Measurements from ENCODE around the gene DTX4. TPM values are rescaled to one million over a fixed set of nuclear protein-coding genes. Genes with fewer than 3 reads are reported as not detected.
"Not testable (repeated sequence)": the region's sequence is repeated elsewhere in the genome, so short reads cannot be mapped to it uniquely, and the experiment has no call there.

The DTX4 gene
- total RNA-seq, result under 1 TPM; 0.13 to 0.16 TPM

DNA sequence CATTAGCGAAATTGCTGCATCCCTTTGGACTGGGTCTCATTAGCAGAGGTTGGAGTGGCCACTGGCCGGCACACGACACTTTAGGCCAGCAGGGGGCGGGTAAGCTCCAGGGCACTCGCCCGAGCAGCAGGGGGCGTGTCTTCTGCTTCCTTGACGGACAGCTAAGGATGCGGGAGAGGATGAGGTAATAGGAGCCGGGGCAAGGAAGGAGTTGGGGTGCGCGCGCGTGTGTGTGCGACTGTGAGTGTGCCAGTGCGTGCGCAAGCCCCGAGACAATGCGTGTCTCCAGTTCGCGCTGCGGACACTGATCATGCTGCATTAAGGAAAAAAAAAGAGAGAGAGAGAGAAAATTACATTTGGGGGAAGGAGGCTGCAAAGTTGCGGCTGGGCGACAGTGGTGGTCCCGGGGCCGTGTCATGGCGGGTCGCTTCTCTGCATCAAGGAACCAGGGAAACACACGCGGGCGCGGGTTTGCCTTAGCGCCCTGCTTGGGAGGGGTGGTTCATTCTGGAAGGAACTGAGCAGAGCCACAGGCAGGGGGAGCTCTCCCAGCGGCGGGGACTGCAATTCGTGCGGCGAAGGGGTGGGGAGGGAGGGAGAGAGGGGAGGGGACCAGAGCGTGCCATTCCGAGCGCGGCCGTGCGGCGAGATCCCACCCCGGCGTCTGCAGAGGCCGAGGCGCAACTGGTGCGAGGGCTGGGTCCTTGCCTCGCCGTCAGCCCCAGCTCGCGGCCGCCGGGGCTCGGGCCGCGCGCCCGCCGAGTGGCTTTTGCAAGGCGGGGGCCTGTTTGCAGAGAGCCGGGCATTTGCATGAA lies at the start of gene DTX4:
DTX4 (plus strand) TSS at position 625 of the 815 bp plus-strand sequence. CDS start 464 bp downstream, outside the sequence.
- H3K9me3 Mint-ChIP-seq, result no peaks in the 10 kb centered on the region
- peak; percentile 88 for ATAC-seq (replicated peaks)

GRCh38 chr11:59135648-59136461 lies 36.1 kb upstream of the DTX4 start:
- Mint-ChIP-seq H3K9me3 (no peaks in the 10 kb centered on the region), H3K27me3 (no peaks in the 10 kb centered on the region), H3K27ac (peak overlapping the region; percentile 15), H3K4me1 (peaks cover 5% of the 10 kb centered on the region), H3K36me3 (ENCODE audit: low read depth) (peaks cover 52% of the 10 kb centered on the region), H3K4me3 (peak overlapping the region; percentile 35)
- peak; percentile 100 for ATAC-seq (replicated peaks)

More for the DNA sequence above, at the start of gene DTX4:
- Mint-ChIP-seq H3K4me3 (peak within 1 kb of the TSS; percentile 79), H3K4me1 (peaks cover 10% of the 10 kb centered on the region), H3K27ac (no peak within 1 kb of the TSS), H3K27me3 (peaks cover 7% of the 10 kb centered on the region), H3K36me3 (ENCODE audit: low read depth) (no peaks in the 10 kb centered on the region)

GRCh38 chr11:59136551-59136950 lies 35.4 kb upstream of the DTX4 start:
- not testable (repeated sequence) for H3K4me3 Mint-ChIP-seq; ATAC-seq (replicated peaks)
- peaks cover 45% of the 10 kb centered on the region for H3K36me3 Mint-ChIP-seq (ENCODE audit: low read depth)

GRCh38 chr11:59137190-59137589 lies 34.7 kb upstream of the DTX4 start:
- Mint-ChIP-seq H3K9me3 (no peaks in the 10 kb centered on the region), H3K4me3 (no peak overlapping the region)

More at GRCh38 chr11:59136551-59136950, 35.4 kb upstream of the DTX4 start:
- not testable (repeated sequence) for H3K27ac Mint-ChIP-seq, H3K4me1 Mint-ChIP-seq, H3K9me3 Mint-ChIP-seq, H3K27me3 Mint-ChIP-seq

GRCh38 chr11:59138643-59139042 lies 33.3 kb upstream of the DTX4 start:
- Mint-ChIP-seq H3K27me3 (no peaks in the 10 kb centered on the region), H3K4me3 (no peak overlapping the region), H3K27ac (no peak overlapping the region), H3K9me3 (no peaks in the 10 kb centered on the region), H3K36me3 (ENCODE audit: low read depth) (peaks cover 24% of the 10 kb centered on the region), H3K4me1 (peaks cover 20% of the 10 kb centered on the region)
- no peak for ATAC-seq (replicated peaks)

More at GRCh38 chr11:59137190-59137589, 34.7 kb upstream of the DTX4 start:
- Mint-ChIP-seq H3K4me1 (peaks cover 10% of the 10 kb centered on the region), H3K36me3 (ENCODE audit: low read depth) (peaks cover 39% of the 10 kb centered on the region), H3K27me3 (no peaks in the 10 kb centered on the region), H3K27ac (no peak overlapping the region)
- no peak for ATAC-seq (replicated peaks)

DNA sequence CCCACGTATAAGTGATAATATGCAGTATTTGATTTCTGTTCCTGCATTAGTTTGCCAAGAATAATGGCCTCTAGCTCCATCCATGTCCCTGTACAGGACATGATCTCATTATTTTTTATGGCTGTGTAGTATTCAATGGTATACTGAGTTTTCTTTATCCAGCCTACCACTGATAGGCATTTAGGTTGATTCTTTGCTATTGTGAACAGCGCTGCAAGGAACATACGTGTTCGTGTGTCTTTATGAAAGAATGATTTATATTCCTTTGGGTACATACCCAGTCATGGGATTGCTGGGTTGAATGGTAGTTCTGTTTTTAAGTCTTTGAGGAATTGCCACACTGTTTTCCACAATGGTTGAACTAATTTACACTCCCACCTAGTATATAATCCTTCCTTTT lies 30.7 kb upstream of the DTX4 start:
- peaks cover 33% of the 10 kb centered on the region for H3K36me3 Mint-ChIP-seq (ENCODE audit: low read depth)
- no peaks in the 10 kb centered on the region for H3K9me3 Mint-ChIP-seq
- H3K4me3 Mint-ChIP-seq, result peak overlapping the region; percentile 96
- H3K27me3 Mint-ChIP-seq, result no peaks in the 10 kb centered on the region
- ATAC-seq (replicated peaks), result no peak
- H3K27ac Mint-ChIP-seq, result peak overlapping the region; percentile 91
- H3K4me1 Mint-ChIP-seq, result peaks cover 20% of the 10 kb centered on the region

DNA sequence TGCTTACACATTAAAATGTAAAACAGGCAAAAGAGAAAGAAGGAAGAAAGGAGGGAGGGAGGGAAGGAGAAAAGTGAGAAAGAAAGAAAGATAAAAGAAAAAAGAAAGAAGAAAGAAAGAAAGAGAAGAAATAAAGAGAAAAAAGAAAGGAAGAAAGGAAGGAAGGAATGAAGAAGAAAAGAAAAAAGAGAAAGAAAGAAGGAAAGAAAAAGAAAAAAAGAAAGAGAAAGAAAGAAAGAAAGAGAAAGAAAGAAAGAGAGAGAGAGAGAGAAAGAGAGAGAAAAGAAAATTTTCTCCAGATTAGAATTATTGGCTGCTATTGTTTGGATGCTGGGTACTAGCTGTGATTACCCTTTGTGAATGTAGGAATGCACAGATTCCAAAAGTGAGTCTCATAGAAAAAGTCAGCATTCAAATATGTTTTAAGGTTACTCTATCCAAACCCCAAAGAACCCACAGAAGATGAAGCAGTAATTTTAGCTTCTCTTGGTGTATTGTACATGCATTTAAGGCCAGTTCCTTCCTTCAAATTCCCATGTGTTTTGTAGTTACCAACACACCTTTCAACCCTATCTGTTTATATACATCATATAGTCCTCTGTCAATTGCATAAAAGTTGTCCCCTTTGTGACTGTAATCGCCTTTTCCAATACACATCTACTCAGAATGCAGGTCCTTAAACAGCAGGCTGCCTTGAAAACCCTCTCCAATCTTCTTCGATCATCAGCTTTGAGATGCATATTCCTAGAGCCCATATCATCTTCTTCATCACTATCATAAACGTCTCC lies 30.1 kb upstream of the DTX4 start:
- Mint-ChIP-seq H3K36me3 (ENCODE audit: low read depth) (peaks cover 39% of the 10 kb centered on the region), H3K4me1 (peaks cover 19% of the 10 kb centered on the region), H3K9me3 (no peaks in the 10 kb centered on the region), H3K4me3 (peak overlapping the region; percentile 96), H3K27me3 (no peaks in the 10 kb centered on the region), H3K27ac (peak overlapping the region; percentile 91)
- no peak for ATAC-seq (replicated peaks)

GRCh38 chr11:59142530-59143507 lies 29.1 kb upstream of the DTX4 start, which contains the start of gene FAM111A:
Gene FAM111A, plus strand, starts transcription at chr11:59142856. Its CDS starts 6,017 bp downstream, at chr11:59148873.
- Mint-ChIP-seq H3K4me3 (peak within 1 kb of the TSS; percentile 96), H3K27ac (peak within 1 kb of the TSS; percentile 91), H3K36me3 (ENCODE audit: low read depth) (peaks cover 45% of the 10 kb centered on the region), H3K4me1 (peaks cover 19% of the 10 kb centered on the region), H3K9me3 (no peaks in the 10 kb centered on the region), H3K27me3 (no peaks in the 10 kb centered on the region)
- ATAC-seq (replicated peaks), result peak; percentile 88

DNA sequence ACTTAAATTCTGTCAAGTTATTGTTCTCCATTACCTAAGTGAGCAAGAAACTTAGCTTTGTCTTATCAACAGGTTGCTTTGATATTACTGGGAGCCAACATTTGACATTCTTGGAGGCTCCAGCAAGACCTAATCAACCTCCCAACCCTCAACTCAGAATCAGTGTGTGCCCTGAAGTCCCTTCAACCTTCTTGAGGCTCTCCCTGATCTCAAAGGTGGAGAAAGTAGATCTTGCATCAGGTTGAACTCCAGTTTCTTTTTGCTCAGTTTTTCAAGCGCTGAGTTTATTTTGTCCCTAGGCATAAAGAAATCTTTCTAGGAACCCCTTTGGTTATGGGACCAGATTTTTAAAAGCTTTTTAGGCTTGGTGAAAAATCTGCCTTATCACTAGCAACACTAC lies 27.8 kb upstream of the DTX4 start:
- Mint-ChIP-seq H3K4me3 (peak overlapping the region; percentile 96), H3K36me3 (ENCODE audit: low read depth) (peaks cover 50% of the 10 kb centered on the region), H3K9me3 (no peaks in the 10 kb centered on the region), H3K27ac (peak overlapping the region; percentile 91), H3K4me1 (peaks cover 21% of the 10 kb centered on the region), H3K27me3 (no peaks in the 10 kb centered on the region)
- no peak for ATAC-seq (replicated peaks)

DNA sequence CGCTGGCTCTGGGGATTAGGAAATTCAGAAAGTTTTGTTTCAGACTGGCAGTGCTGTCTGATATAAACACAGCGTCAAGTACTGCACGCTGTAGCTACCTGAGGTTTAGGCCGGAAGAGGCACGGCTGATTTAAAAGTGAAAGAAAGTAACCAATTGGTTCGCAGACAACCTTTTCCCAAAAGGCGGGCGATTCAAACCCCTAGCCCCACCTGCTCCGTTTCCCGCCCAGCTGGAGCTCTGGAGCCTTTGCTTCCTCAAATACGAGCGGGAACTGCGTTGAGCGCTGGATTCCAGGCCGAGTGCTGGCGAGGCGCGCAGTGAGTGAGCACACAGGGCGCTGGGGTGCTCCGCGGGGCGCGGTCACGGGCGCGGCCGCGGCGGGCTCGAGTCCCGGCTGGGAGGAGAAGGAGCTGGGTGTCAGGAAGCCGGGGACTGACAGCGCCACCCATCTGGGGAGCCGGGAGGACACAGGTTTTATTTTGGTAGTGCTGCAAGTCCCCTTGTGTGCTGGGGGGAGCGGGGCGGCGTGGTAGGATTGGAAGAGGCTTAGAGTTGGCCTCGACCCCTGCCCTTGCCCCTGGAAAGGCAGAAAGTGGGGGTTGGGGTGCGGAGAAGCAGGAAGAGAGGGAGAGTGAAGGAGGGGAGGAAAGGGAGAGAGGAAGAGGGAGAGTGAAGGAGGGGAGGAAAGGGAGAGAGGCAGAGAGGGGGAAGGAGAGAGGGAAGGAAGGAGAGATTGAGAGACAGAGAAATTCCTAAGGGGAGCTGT lies 27.2 kb upstream of the DTX4 start:
- H3K4me3 Mint-ChIP-seq, result peak overlapping the region; percentile 96
- H3K27me3 Mint-ChIP-seq, result no peaks in the 10 kb centered on the region
- H3K36me3 Mint-ChIP-seq (ENCODE audit: low read depth), result peaks cover 56% of the 10 kb centered on the region
- peaks cover 24% of the 10 kb centered on the region for H3K4me1 Mint-ChIP-seq
- peak overlapping the region; percentile 91 for H3K27ac Mint-ChIP-seq
- peak; percentile 74 for ATAC-seq (replicated peaks)
- H3K9me3 Mint-ChIP-seq, result no peaks in the 10 kb centered on the region

DNA sequence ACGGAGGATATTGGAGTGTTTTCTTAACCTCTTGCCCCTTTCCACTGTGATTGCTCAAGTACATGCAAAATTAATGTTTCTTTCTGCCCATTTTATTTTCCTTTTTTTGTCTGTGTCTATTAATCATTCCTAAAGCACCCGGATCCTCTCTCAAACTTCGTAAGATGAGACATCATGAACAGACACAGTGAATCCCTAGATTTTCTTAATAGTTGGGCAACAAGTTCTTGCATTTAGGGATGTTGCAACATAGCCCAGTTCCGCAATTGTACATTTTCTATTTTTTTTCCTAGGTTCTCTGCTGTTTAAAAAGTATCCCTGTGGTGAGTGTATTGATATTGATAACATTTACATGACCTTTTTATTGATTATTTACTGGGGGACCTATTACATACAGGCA lies 26.4 kb upstream of the DTX4 start:
- H3K4me3 Mint-ChIP-seq, result peak overlapping the region; percentile 96
- H3K4me1 Mint-ChIP-seq, result peaks cover 24% of the 10 kb centered on the region
- H3K9me3 Mint-ChIP-seq, result no peaks in the 10 kb centered on the region
- peak overlapping the region; percentile 91 for H3K27ac Mint-ChIP-seq
- H3K36me3 Mint-ChIP-seq (ENCODE audit: low read depth), result peaks cover 64% of the 10 kb centered on the region
- H3K27me3 Mint-ChIP-seq, result no peaks in the 10 kb centered on the region
- no peak for ATAC-seq (replicated peaks)

GRCh38 chr11:59151761-59152160 lies 20.2 kb upstream of the DTX4 start:
- peak overlapping the region; percentile 73 for H3K4me3 Mint-ChIP-seq
- H3K9me3 Mint-ChIP-seq, result no peaks in the 10 kb centered on the region
- H3K36me3 Mint-ChIP-seq (ENCODE audit: low read depth), result peaks cover 66% of the 10 kb centered on the region
- peak; percentile 65 for ATAC-seq (replicated peaks)
- no peaks in the 10 kb centered on the region for H3K27me3 Mint-ChIP-seq
- H3K27ac Mint-ChIP-seq, result peak overlapping the region; percentile 74
- H3K4me1 Mint-ChIP-seq, result peaks cover 22% of the 10 kb centered on the region

Measured in activated T-helper 17 cell treated with anti-CD3 and anti-CD28 coated beads, Interleukin-2, amount 50 U/mL, for 72 hours (primary cell).